ENCODE data around the gene NPIPB4.
"Not testable (repeated sequence)": the region's sequence is repeated elsewhere in the genome, so short reads cannot be mapped to it uniquely, and the experiment has no call there.

NPIPB4 gene

DNA sequence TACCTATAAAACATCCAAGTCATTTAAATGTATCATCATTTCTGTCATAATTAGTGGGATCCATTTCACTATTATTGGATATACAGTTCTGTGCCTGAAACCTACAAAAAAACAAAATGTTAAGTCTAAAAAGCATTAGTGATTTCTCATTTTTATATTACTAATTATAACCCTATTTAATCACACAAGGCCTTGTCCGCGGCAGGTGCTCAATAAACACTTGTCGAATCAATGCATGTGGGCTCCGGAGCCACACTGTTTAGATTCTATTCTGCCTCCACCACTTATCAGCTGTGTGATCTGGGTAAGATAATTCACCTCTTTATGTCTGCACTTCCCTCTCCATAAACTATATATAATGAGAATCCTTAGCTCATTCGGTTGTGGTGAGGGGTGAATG, at the start of gene NPIPB4:
Gene NPIPB4, minus strand, starts transcription at position 101 of the 400 bp plus-strand sequence. CDS start 378 bp downstream, outside the sequence.
- DNase-seq: not testable (repeated sequence)

DNA sequence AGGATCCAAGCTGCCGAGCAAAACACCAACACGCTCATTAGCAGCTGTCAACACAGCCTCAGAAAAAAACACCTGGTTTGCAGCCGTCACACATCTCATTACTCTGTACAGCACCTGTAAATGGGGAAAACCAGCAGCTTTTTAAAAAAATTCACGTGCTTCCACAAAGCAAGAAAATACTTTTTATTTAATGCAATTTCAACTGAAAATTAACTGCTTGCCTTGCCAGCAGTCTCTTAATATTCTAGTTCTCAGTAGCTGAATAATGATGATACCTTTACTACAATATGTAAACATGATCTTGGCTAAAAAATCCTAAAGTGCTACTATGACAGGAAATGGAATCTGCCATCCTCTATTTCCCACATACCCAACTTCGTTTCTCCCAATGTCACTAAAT, 41.4 kb upstream of the NPIPB4 start:
- not testable (repeated sequence) for DNase-seq

DNA sequence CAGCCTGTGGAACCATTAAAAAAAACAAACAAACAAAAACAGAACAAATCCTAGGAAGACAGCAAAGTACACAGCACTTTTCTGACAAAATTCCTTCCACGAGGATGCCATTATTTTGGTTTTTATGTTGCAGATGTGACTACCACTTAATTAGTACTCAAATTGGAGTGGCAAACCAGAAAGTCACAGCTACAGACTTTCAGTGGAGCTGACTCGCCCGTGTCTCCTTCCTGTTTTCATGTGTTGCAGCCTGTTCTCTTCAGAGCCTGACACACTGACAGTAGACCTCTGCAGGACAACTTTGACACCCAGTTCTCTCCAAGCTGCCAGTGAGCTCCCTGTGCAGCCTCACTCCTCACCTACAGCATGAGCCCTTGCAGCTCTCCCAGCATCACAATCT, 24.4 kb upstream of the NPIPB4 start:
- not testable (repeated sequence) for DNase-seq

DNA sequence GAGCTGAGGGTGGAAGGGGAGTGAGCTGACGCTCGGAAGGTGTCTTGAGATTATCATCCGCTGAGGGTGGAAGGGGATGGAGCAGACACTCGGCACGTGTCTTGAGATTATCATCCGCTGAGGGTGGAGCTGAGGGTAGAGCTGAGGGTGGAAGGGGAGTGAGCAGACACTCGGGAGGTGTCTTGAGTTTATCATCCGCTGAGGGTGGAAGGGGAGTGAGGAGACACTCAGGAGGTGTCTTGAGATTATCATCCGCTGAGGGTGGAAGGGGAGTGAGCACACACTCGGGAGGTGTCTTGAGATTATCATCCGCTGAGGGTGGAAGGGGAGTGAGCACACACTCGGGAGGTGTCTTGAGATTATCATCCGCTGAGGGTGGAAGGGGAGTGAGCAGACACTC, 20.4 kb downstream of the NPIPB4 start:
- DNase-seq: not testable (repeated sequence)

DNA sequence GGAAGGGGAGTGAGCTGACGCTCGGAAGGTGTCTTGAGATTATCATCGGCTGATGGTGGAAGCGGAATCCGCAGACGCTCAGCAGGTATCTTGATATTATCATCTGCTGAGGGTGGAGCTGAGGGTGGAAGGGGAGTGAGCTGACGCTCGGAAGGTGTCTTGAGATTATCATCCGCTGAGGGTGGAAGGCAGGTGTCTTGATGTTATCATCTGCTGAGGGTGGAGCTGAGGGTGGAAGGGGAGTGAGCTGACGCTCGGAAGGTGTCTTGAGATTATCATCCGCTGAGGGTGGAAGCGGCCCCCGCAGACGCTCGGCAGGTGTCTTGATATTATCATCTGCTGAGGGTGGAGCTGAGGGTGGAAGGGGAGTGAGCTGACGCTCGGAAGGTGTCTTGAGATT, 21.2 kb downstream of the NPIPB4 start:
- DNase-seq: not testable (repeated sequence)

DNA sequence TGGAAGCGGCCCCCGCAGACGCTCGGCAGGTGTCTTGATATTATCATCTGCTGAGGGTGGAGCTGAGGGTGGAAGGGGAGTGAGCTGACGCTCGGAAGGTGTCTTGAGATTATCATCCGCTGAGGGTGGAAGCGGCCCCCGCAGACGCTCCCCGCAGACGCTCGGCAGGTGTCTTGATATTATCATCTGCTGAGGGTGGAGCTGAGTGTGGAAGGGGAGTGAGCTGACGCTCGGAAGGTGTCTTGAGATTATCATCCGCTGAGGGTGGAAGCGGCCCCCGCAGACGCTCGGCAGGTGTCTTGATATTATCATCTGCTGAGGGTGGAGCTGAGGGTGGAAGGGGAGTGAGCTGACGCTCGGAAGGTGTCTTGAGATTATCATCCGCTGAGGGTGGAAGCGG, 21.8 kb downstream of the NPIPB4 start:
- DNase-seq: not testable (repeated sequence)

DNA sequence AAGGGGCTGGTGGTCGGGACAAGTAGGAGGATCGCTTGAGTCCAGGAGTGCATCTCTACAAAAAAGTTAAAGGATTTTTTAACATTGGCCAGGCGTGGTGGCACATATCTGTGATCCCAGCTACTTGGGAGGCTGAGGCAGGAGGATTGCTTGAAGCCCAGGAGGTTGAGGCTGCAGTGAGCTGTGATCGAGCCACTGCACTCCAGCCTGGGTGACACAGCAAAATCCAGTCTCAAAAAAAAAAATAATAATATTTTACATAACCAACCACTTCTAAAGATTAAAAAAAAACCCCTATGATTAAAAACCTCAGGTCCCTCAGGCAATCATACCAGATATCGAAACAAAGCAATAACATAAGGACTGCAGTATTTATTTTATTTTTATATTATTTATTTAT, 23.3 kb downstream of the NPIPB4 start:
- not testable (repeated sequence) for DNase-seq

DNA sequence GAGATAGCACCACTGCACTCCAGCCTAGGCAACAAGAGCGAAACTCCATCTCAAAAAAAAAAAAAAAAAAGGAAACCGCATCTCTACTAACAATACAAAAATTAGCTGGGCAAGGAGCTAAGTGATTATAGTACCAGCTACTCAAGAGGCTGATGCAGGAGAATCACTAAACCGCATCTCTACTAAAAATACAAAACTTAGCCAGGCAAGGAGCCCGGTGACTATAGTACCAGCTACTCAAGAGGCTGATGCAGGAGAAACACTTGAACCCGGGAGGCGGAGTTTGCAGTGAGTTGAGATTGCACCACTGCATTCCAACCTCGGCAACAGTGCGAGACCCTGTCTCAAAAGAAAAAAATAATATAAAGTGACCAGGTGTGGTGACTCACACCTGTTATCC, 27.6 kb downstream of the NPIPB4 start:
- DNase-seq: not testable (repeated sequence)

DNA sequence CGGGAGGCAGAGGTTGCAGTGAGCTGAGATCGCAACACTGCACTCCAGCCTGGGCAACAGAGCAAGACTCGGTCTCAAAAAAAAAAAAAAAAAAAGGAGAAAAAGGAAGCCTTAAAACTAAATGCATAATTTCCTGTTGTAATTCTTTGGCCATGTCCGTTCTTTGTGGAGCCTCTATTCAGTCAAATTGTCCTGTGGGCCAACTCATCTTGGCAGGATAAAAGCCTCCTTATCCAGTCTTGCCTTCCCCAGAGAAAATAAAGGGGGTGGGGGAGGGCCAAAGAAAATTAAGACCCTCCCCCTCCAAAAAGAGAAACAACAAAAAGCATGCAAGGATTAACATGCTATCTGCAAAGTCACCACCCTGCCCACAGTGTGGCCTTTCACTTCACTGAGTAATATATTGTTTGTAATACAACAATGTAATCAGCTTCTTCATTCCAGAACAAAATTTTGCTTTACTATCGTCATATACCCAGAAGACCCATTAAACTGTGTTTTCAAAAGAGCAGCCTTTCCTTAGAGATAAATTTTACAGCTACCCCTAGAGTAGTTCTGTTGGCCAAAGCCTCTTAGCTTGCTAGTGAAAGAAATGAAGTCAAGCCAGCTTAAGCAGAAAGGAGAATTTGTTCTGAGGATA, 31.4 kb downstream of the NPIPB4 start:
- not testable (repeated sequence) for DNase-seq

DNA sequence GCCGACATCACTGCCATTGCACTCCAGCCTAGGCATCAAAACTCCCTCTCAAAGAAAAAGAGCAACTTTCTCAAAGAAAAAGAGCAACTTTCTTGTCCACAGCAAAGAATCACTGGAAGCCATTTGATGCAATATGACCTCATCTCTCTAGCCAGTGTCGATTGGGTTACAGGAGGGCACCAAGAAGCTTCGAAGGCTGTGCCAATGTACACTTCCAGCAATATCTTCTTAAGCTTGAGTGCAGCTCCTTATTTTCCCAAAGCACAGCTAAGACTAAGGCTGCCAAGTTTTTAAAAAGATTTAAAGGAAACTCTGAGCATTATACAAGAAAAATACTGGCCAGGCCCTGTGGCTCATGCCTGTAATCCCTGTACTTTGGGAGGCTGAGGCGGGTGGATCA, 32.0 kb downstream of the NPIPB4 start:
- not testable (repeated sequence) for DNase-seq

DNA sequence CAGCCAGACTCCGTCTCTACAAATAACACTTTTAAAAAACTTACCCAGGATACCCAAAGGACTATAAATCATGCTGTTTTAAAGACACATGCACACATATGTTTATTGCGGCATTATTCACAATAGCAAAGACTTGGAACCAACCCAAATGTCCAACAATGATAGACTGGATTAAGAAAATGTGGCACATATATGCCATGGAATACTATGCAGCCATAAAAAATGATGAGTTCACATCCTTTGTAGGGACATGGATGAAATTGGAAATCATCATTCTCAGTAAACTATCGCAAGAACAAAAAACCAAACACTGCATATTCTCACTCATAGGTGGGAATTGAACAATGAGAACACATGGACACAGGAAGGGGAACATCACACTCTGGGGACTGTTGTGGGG, 34.3 kb downstream of the NPIPB4 start:
- not testable (repeated sequence) for DNase-seq

DNA sequence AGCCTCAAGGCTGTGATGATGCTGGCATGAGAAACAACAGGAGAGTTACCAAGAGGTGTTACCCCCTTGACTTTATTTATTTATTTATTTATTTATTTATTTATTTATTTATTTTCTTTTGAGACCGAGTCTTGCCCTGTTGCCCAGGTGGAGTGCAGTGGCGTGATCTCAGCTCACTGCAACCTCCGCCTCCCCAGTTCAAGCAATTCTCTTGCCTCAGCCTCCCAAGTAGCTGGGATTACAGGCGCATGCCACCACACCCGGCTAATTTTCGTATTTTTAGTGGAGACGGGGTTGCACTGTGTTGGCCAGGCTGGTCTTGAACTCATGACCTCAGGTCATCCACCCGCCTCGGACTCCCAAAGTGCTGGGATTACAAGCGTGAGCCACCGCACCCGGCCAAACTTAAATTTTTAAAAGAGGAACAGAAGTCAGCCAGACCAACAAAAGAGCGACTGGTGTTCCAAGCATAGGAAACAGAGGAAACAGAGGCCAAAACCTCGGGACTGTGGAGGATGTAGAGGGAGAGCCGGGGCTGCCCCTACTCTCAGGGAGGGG, 36.6 kb downstream of the NPIPB4 start:
- not testable (repeated sequence) for DNase-seq

DNA sequence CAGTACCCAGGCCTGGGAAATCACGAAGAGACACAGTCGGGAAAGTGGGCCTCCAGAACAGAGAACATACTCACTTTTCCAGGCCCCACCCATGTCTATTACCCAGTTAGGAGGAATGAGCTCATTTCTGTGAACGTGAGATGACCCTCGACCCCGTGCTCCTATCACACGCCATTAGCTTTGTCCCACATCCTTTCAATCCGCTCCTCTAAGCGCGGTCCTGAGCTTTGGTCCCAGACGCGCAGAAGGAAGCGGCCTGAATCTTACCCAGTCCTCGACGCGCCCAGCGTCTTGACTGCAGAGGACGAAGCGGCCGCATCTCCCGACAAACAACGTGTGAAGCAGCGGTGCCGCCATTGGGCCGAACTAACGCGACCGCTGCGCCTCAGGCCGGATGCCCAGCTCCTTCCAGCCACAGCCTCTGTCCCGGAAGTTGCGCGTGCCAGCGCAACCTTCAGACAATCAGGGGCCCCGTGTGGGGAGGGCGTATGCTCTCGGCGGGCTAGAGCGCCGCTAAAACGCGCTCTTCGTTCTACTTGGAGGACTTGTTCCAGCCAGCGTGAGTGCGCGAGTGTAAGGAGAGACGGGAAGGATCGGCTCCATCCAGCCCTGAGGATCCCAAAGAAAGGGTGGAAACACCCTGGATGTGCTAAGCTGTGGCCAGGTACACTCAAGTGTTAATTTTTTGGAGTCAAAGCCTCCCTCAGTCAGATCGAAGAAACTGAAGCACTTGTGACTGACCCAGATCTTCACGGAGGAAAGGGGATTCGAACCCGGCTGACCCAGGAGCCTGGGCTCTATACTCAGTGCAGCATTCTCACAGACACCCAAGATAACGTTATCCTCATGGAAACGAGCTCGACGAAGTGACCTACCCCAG, 37.3 kb downstream of the NPIPB4 start:
- peak in 11 of 14 donors; percentile 6 to 71 (median 32) for DNase-seq

DNA sequence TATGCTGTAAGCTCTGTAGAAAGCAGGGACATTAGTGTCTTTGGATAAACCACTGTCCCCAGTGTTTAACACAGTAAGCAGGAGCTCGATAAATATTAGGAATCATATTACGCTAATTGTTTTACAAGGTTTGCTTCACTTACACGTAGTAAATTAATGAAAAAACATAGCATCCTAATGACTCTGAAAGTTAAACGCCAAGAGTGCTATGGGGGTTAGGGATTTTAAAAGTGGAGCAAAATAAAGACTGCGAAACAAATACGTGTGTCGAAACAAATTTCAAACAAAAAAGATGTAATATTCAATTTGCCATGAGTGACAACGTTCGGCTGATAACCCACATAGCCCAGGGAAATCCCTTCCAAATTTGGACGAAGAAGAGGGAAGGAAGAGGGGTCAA, 37.9 kb downstream of the NPIPB4 start:
- not testable (repeated sequence) for DNase-seq

DNA sequence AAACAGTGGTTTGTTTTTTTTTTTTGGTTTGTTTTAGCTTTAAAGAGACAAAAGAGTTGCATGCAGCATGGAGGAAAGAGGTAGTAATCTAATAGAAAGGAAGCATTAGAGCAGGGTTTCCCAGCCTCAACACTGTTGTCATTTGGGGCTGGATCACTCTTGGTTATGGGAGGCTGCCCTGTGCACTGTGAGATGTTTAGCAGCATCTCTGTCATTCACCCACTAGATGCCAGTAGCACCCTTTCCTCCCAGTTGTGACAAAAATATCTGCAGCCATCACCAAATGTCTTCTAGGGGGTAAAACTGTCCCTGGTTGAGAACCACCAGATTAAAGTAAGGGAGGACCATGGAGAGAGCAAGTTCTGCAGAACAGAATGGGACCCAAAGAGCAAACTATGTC, 40.5 kb downstream of the NPIPB4 start:
- DNase-seq: not testable (repeated sequence)

DNA sequence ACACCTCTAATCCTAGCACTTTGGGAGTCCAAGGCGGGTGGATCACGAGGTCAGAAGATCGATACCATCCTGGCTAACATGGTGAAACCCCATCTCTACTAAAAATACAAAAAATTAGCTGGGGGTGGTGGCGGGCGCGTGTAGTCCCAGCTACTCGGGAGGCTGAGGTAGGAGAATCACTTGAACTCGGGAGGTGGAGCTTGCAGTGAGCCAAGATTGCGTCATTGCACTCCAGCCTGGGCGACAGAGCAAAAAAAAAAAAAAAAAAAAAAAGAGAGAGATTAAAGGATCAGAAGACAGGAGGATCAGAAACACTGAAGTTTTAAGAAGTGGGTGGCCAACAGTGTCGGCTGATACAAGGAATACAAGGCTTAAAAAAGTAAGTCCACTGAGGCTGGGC, 41.9 kb downstream of the NPIPB4 start:
- not testable (repeated sequence) for DNase-seq

DNA sequence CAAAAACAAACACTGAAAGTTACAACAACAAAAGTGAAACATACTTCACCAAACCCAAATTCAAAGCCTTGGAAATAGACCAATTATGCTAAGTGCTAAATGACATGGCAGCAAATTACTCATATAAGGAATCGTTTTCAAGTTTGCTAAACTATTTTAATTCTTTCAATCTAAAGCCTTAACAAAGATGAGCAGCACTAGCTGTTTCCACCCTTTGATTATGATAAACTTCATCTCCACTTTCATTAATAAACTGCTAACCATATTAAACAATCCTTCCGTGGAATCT, 55.2 kb downstream of the NPIPB4 start:
- not testable (repeated sequence) for DNase-seq

DNA sequence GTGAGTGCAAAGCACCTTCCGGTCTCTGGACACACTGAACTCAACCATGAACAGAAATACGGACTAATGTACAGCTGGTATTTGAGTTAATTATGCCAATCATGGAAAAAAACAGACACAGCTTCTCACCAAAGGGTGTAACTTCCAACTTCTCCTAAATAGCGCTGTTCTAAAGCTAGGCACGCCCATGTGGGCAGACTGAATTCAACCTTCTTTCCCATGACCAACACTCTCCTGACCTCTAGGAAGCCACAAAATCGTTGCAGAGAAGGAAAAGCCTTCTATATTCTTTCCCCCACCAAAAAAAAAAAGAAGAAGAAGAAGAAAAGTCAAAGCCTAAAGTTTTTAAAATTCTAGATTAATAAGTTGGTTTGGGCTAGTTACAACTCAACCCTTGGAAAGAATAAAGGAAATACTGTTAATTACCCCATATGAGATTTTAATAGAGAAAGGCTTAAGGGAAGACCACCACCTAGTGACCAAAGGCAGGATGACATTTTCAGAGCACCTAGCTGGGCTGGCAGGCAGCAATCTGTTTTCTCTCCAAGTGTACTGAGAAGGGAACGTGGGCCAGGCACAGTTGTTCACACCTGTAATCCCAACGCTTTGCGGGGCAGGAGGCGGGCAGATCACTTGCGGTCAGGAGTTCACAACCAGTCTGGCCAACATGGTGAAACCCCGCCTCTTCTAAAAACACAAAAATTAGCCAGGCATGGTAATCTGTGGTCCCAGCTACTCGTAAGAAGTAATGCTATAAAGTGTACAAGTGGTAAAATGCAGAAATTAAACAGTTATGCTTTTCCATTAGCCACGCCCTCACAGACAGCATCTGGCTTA, 55.8 kb downstream of the NPIPB4 start:
- DNase-seq: peak in 1 of 14 donors; percentile 7

DNA sequence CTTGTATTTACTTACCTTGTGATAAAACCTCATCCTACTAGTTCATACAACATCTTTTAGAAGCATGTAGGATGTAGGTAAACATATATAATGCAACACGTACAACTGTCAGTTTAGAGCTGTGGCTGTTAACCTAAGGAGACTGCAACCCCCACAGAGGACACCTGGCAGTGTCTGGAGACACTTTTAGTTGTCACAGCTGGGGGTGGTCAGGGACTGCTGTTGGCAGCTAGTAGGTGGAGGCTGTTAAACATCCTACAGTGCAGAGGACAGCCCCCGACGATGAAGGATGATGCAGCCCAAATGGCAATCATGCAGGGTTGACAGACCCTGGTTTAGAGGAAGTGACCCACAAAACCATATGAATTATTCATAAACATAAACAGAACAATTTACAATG, 59.0 kb downstream of the NPIPB4 start:
- DNase-seq: not testable (repeated sequence)

DNA sequence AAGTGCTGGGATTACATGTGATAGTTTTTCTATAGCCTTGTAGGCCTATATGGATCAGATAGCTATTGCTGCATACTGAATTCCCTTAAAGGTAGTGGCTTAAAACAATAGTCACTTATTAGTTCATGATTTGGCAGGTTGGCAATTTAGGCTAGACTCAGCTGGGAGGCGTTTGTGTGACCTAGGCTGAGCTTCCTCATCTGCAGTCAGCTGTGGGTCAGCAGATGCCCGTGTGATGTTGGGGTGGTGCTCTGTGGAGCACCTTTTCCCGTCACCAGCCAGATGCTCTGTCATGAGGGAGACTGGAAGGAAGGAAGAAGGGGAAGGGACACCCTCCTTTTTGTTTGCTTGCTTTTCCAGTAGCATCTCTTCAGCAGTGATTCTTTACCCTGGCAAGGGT, 64.2 kb downstream of the NPIPB4 start:
- not testable (repeated sequence) for DNase-seq

DNA sequence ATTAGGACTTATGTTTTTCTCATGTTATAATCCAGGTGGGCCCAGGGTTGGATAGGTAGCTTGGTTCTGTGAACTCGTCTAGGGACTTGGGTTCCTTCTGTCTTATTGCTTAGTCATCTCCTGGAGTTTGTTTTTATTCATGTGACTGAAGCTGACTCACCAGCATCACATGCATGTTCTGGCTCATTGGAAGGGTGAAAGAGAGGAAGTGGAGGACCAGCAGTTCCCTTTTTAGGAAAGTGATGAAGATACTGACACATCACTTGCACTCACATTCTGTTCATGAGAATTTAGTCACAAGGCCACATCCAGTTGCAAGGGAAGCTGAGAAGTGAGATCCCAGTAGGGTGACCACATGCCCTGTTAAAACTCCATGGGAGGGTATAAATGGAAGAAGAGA, 67.0 kb downstream of the NPIPB4 start:
- DNase-seq: not testable (repeated sequence)
